Choroid plexus epithelial cell (primary cell): Measurements from ENCODE around the gene MADD.

ENCODE experiments used
- DNase-seq: peaks from one replicate; pipeline ENCODE4 v3.0.0-alpha.2; 2010; ENCODE audit warnings: low read depth
- H3K4me3 ChIP-seq: 2 replicates; pipeline ENCODE4 v1.5.1; 2011; ENCODE audit warnings: low read depth, mild to moderate bottlenecking, control low read depth, low read length, moderate library complexity
- CTCF ChIP-seq: conservative IDR thresholded peaks from 2 replicates; pipeline ENCODE4 v1.5.1; 2011; ENCODE audit warnings: low read depth, mild to moderate bottlenecking, control low read depth, inconsistent platforms, low read length, moderate library complexity

The MADD gene

GRCh38 chr11:47284151-47284550, 14.2 kb downstream of the MADD start:
- DNase-seq = no peak
- TF ChIP-seq CTCF = no peak
- no peak overlapping the region for H3K4me3 ChIP-seq

GRCh38 chr11:47285969-47286770, 16.2 kb downstream of the MADD start:
- no peak for DNase-seq
- TF ChIP-seq CTCF = no peak
- H3K4me3 ChIP-seq = no peak overlapping the region

- no peak for TF ChIP-seq CTCF
- H3K4me3 ChIP-seq = no peak overlapping the region
- DNase-seq = no peak
These were observed 18.1 kb downstream of the MADD start for GRCh38 chr11:47288066-47288465.

- DNase-seq = peak; percentile 70
- H3K4me3 ChIP-seq = no peak overlapping the region
- no peak for TF ChIP-seq CTCF
These were observed 19.9 kb downstream of the MADD start for GRCh38 chr11:47289856-47290255.

- no peak for DNase-seq
- TF ChIP-seq CTCF = no peak
- no peak overlapping the region for H3K4me3 ChIP-seq
These were observed 25.5 kb downstream of the MADD start for GRCh38 chr11:47295385-47295784.

GRCh38 chr11:47296045-47296444, 26.1 kb downstream of the MADD start:
- DNase-seq = no peak
- no peak overlapping the region for H3K4me3 ChIP-seq
- no peak for TF ChIP-seq CTCF

- TF ChIP-seq CTCF = no peak
- no peak overlapping the region for H3K4me3 ChIP-seq
- no peak for DNase-seq
These were observed 29.1 kb downstream of the MADD start for GRCh38 chr11:47299078-47299477.
